Testis (tissue), 2 donors: Measurements from ENCODE around the gene RPS6KL1.

Experiments
- CTCF ChIP-seq, 3 experiments: fragments of 450-650 bp in 2 of 3; fragments of 200-600 bp in 1 of 3; sonication (generic) in 1 of 3; IDR thresholded peaks; one replicate each; pipeline ENCODE4 v1.5.1; 2016 to 2019; ENCODE audit warnings: antibody characterized with exemption in 3 of 3, mild to moderate bottlenecking in 2 of 3, moderate library complexity in 1 of 3
- POLR2A ChIP-seq: fragments of 450-650 bp; IDR thresholded peaks from one replicate; pipeline ENCODE4 v1.6.1; 2017; ENCODE audit warnings: antibody characterized with exemption, mild to moderate bottlenecking, moderate library complexity

GRCh38 chr14:74956280-74957072 lies 33.4 kb upstream of the RPS6KL1 start:
- TF ChIP-seq CTCF (IDR thresholded peaks at IDR 0.05): no peak
- TF ChIP-seq POLR2A: no peak
